ENCODE data around the gene POLR1G. TPM values are rescaled to one million over a fixed set of nuclear protein-coding genes. Genes with fewer than 3 reads are reported as not detected.

The POLR1G gene
- polyA plus RNA-seq, 1 of the 3 experiments (the other 2 are of a cell fraction), result 11.9 TPM

DNA sequence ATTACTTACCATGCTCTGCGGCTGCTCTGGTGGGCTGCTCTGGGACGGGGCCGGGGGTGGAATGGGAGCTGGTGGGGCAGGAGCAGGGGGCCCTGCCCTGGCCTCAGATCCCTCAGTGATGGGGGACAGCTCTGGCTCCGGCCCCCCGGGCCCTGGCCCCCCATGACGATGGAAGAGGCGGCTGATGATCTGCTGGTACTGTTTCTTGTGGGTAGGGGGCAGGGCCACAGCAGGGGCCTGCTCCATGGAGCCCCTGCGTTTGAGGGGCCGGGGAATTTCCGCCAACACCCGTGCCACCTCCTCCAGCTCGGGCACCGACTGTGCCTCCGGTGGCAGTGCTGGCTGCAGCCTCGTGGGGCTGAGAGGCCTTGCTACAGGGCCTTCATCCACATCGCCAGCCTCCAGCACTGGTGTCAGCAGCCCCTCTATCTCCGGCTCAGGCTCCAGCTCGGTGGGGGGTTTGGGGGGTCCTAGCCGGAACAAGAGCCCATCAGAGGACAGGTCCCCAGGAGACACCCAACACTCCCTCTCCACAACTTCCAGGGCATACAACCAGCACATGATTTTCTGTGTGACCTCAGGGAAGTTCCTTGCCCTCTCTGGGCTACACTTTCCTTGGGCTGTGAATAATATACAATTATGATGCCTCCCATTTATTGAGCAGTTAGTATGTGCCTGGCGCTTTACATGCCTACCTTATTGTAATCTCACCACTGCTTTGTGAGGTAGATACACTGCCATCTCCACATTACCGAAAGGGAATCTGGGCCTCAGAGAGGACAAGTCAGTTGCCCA is 14.4 kb upstream of the POLR1G start:
- no peak overlapping the region for H3K27ac ChIP-seq (ENCODE audit: low read depth in 2 of 2, low read length in 1 of 2)
- WGBS (ENCODE audit: low lambda C conversion rate), result 88% methylated on average over 12 of the region's 21 CpGs
- no peaks in the 10 kb centered on the region for H3K79me2 ChIP-seq (ENCODE audit: insufficient read depth)
- H3K9ac ChIP-seq, result no peak overlapping the region
- H3K9me2 ChIP-seq, result no peaks in the 10 kb centered on the region
- H3F3A ChIP-seq (replicated peaks; ENCODE audit: insufficient read depth), result peaks cover 9% of the 10 kb centered on the region
- TF ChIP-seq GABPA (IDR thresholded peaks at IDR 0.05; ENCODE audit: low read depth), result no peak
- no peak for TF ChIP-seq EZH2phosphoT487 (IDR thresholded peaks at IDR 0.05; ENCODE audit: borderline replicate concordance, low read depth)
- TF ChIP-seq SMC3 (IDR thresholded peaks at IDR 0.05; ENCODE audit: low read depth, low read length), result no peak
- TF ChIP-seq SIN3A (IDR thresholded peaks at IDR 0.05; ENCODE audit: borderline replicate concordance, low read depth, low read length), result no peak
- no peak for TF ChIP-seq ELF1 (IDR thresholded peaks at IDR 0.05)
- no peak overlapping the region for H3K4me3 ChIP-seq (ENCODE audit: low read depth in 2 of 2, low read length in 1 of 2)
- no peaks in the 10 kb centered on the region for H3K27me3 ChIP-seq (ENCODE audit: insufficient read depth)
- H2AFZ ChIP-seq (ENCODE audit: low read depth), result no peak overlapping the region
- no peak overlapping the region for H3K4me2 ChIP-seq
- ChIA-PET CTCF (no interaction called here), POLR2A (no interaction called here)
- H3K4me1 ChIP-seq (ENCODE audit: control insufficient read depth in 1 of 2, insufficient read depth in 2 of 2, low read depth in 1 of 2, low read length in 1 of 2), result no peaks in the 10 kb centered on the region; a peak in 1 of 4 replicates
- peaks cover 0 to 7% of the 10 kb centered on the region in 2 experiments for H3K36me3 ChIP-seq (replicated peaks in 1 of 2; ENCODE audit: control insufficient read depth in 1 of 2, insufficient read depth in 2 of 2, low read length in 1 of 2)
- no peaks in the 10 kb centered on the region for H4K20me1 ChIP-seq (ENCODE audit: insufficient read depth)
- H3K9me3 ChIP-seq, result no peaks in the 10 kb centered on the region
- DNase-seq, result no peak

DNA sequence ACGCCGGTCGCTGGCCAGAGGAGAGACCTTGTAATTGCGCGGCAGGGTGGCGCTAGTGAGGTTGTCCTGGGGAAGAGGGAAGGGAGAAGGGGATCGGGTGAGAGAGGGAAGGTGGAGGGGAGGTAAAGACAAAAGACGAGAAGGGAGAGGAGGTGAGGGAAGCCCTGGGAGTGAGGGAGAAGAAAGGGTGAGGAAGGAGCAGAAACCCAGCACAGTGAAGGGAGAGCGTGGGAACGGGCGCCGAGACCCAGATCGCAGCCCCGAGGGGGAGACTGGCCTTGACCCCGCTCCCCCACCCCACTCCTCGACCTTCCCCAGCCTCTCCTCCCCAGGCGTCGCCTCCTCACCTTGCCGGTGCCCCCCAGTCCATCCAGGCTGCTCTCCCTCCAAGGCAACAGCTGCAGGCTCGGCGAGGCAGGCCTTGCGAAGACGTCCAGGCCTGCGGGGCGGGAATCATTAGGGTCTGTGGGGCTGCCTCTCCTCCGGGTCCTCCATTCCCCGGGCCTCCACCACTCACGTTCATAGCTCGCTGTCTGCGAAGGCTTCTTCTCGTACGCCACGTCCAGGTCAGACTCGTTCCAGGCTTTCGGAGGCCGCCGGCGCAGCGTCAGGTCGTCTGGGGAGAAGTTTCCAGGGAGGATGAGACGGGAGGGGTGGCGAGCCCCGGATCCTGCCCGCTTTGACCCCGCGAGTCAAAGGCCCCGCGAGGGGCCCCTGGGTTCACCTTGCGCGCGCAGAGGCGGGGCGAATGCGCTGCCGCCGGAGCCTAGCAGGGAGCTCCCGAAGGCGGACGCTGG is 10.4 kb upstream of the POLR1G start:
- TF ChIP-seq, protein P1, sequence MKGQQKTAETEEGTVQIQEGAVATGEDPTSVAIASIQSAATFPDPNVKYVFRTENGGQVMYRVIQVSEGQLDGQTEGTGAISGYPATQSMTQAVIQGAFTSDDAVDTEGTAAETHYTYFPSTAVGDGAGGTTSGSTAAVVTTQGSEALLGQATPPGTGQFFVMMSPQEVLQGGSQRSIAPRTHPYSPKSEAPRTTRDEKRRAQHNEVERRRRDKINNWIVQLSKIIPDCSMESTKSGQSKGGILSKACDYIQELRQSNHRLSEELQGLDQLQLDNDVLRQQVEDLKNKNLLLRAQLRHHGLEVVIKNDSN (IDR thresholded peaks at IDR 0.05; ENCODE audit: borderline replicate concordance, low read depth), result no peak
- TF ChIP-seq NFIC (IDR thresholded peaks at IDR 0.05; ENCODE audit: borderline replicate concordance), result no peak
- TF ChIP-seq, protein P2, sequence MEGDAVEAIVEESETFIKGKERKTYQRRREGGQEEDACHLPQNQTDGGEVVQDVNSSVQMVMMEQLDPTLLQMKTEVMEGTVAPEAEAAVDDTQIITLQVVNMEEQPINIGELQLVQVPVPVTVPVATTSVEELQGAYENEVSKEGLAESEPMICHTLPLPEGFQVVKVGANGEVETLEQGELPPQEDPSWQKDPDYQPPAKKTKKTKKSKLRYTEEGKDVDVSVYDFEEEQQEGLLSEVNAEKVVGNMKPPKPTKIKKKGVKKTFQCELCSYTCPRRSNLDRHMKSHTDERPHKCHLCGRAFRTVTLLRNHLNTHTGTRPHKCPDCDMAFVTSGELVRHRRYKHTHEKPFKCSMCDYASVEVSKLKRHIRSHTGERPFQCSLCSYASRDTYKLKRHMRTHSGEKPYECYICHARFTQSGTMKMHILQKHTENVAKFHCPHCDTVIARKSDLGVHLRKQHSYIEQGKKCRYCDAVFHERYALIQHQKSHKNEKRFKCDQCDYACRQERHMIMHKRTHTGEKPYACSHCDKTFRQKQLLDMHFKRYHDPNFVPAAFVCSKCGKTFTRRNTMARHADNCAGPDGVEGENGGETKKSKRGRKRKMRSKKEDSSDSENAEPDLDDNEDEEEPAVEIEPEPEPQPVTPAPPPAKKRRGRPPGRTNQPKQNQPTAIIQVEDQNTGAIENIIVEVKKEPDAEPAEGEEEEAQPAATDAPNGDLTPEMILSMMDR (IDR thresholded peaks at IDR 0.05), result no peak
- no peak for TF ChIP-seq MXI1 (IDR thresholded peaks at IDR 0.05; ENCODE audit: low read depth, low read length)
- TF ChIP-seq PBX3 (IDR thresholded peaks at IDR 0.05), result no peak
- TF ChIP-seq SIN3A (IDR thresholded peaks at IDR 0.05; ENCODE audit: borderline replicate concordance, low read depth, low read length), result no peak
- no peak for TF ChIP-seq JUND (IDR thresholded peaks at IDR 0.05)
- TF ChIP-seq GABPA (IDR thresholded peaks at IDR 0.05; ENCODE audit: low read depth), result no peak
- TF ChIP-seq, protein P3, sequence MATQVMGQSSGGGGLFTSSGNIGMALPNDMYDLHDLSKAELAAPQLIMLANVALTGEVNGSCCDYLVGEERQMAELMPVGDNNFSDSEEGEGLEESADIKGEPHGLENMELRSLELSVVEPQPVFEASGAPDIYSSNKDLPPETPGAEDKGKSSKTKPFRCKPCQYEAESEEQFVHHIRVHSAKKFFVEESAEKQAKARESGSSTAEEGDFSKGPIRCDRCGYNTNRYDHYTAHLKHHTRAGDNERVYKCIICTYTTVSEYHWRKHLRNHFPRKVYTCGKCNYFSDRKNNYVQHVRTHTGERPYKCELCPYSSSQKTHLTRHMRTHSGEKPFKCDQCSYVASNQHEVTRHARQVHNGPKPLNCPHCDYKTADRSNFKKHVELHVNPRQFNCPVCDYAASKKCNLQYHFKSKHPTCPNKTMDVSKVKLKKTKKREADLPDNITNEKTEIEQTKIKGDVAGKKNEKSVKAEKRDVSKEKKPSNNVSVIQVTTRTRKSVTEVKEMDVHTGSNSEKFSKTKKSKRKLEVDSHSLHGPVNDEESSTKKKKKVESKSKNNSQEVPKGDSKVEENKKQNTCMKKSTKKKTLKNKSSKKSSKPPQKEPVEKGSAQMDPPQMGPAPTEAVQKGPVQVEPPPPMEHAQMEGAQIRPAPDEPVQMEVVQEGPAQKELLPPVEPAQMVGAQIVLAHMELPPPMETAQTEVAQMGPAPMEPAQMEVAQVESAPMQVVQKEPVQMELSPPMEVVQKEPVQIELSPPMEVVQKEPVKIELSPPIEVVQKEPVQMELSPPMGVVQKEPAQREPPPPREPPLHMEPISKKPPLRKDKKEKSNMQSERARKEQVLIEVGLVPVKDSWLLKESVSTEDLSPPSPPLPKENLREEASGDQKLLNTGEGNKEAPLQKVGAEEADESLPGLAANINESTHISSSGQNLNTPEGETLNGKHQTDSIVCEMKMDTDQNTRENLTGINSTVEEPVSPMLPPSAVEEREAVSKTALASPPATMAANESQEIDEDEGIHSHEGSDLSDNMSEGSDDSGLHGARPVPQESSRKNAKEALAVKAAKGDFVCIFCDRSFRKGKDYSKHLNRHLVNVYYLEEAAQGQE (IDR thresholded peaks at IDR 0.05; ENCODE audit: low read depth, low read length), result no peak
- TF ChIP-seq RCOR1 (IDR thresholded peaks at IDR 0.05; ENCODE audit: low read length), result no peak
- no peak for TF ChIP-seq YY1 (IDR thresholded peaks at IDR 0.05; ENCODE audit: low read depth)
- no peak for TF ChIP-seq RXRA (IDR thresholded peaks at IDR 0.05; ENCODE audit: borderline replicate concordance, low read depth)
- TF ChIP-seq NRF1 (IDR thresholded peaks at IDR 0.05; ENCODE audit: low read depth, low read length), result no peak
- no peak for TF ChIP-seq TCF12 (IDR thresholded peaks at IDR 0.05)
- TF ChIP-seq, protein P4, sequence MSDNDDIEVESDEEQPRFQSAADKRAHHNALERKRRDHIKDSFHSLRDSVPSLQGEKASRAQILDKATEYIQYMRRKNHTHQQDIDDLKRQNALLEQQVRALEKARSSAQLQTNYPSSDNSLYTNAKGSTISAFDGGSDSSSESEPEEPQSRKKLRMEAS (IDR thresholded peaks at IDR 0.05; ENCODE audit: low read depth), result no peak
- no peaks in the 10 kb centered on the region for H3K27me3 ChIP-seq (ENCODE audit: insufficient read depth)
- no peaks in the 10 kb centered on the region for H3F3A ChIP-seq (replicated peaks; ENCODE audit: insufficient read depth)
- CTCF ChIA-PET, result no interaction called here
- peaks cover 0 to 13% of the 10 kb centered on the region in 2 experiments for H3K36me3 ChIP-seq (replicated peaks in 1 of 2; ENCODE audit: control insufficient read depth in 1 of 2, insufficient read depth in 2 of 2, low read length in 1 of 2)
- no peak overlapping the region for H3K4me3 ChIP-seq (ENCODE audit: low read depth in 2 of 2, low read length in 1 of 2)
- no peaks in the 10 kb centered on the region; a peak in 1 of 4 replicates for H3K4me1 ChIP-seq (ENCODE audit: control insufficient read depth in 1 of 2, insufficient read depth in 2 of 2, low read depth in 1 of 2, low read length in 1 of 2)
- no peaks in the 10 kb centered on the region for H3K9me3 ChIP-seq
- H3K27ac ChIP-seq (ENCODE audit: low read depth in 2 of 2, low read length in 1 of 2), result no peak overlapping the region
- no peak overlapping the region for H2AFZ ChIP-seq (ENCODE audit: low read depth)
- WGBS (ENCODE audit: low lambda C conversion rate), result 94% methylated on average over 54 of the region's 59 CpGs
- H3K9me2 ChIP-seq, result no peaks in the 10 kb centered on the region
- peaks cover 31% of the 10 kb centered on the region; the same call in 1 of the 2 replicates for H3K79me2 ChIP-seq (ENCODE audit: insufficient read depth)
- H3K4me2 ChIP-seq, result no peak overlapping the region
- no peaks in the 10 kb centered on the region for H4K20me1 ChIP-seq (ENCODE audit: insufficient read depth)
- no peak overlapping the region for H3K9ac ChIP-seq
- POLR2A ChIA-PET, result no interaction called here
- no peak for DNase-seq
